Astrocyte of the cerebellum (primary cell): Measurements from ENCODE around the gene SMDT1.
"Not testable (repeated sequence)": the region's sequence is repeated elsewhere in the genome, so short reads cannot be mapped to it uniquely, and the experiment has no call there.

Source experiments
- DNase-seq: peaks from one replicate; pipeline ENCODE4 v3.0.0-alpha.2; 2011; ENCODE audit warnings: low read depth
- H3K4me3 ChIP-seq: 2 replicates; pipeline ENCODE4 v1.5.1; 2011; ENCODE audit warnings: mild to moderate bottlenecking, low read depth, low read length, moderate library complexity
- CTCF ChIP-seq: IDR thresholded peaks from 2 replicates; pipeline ENCODE4 v1.5.1; 2012; ENCODE audit warnings: low read length, low read depth, moderate library complexity, mild to moderate bottlenecking; ENCODE audit errors: missing control alignments
- in situ Hi-C: cut with HindIII; loops from 2 replicates; pipeline ENCODE4 v1.10.0; 2017; ENCODE audit warnings: low sequenced_read_pairs

SMDT1 gene

GRCh38 chr22:42086051-42086450 lies 6.6 kb downstream of the SMDT1 start:
- in situ Hi-C loops: no loop called here
- DNase-seq: no peak
- TF ChIP-seq CTCF: no peak
- no peak overlapping the region for H3K4me3 ChIP-seq

GRCh38 chr22:42090596-42091454 lies 11.3 kb downstream of the SMDT1 start, which contains the start of gene NDUFA6:
Gene NDUFA6, minus strand, starts transcription at chr22:42090772. Its CDS starts 28 bp downstream, at chr22:42090744.
- TF ChIP-seq CTCF: peak; percentile 90
- DNase-seq: peak; percentile 98
- H3K4me3 ChIP-seq: peak within 1 kb of the TSS; percentile 94
- in situ Hi-C loops: no loop called here

GRCh38 chr22:42091455-42091782 lies 11.9 kb downstream of the SMDT1 start:
- in situ Hi-C loops: no loop called here
- TF ChIP-seq CTCF: no peak
- H3K4me3 ChIP-seq: peak overlapping the region; percentile 94
- DNase-seq: no peak

- DNase-seq: no peak
- no peak overlapping the region for H3K4me3 ChIP-seq
- no peak for TF ChIP-seq CTCF
- in situ Hi-C loops: no loop called here
Measured at GRCh38 chr22:42101199-42101598, 21.7 kb downstream of the SMDT1 start.

GRCh38 chr22:42104332-42104860 lies 24.9 kb downstream of the SMDT1 start:
- in situ Hi-C loops, DNase-seq, H3K4me3 ChIP-seq: not testable (repeated sequence)

GRCh38 chr22:42108848-42109247 lies 29.3 kb downstream of the SMDT1 start:
- no peak for TF ChIP-seq CTCF
- in situ Hi-C loops: no loop called here
- no peak overlapping the region for H3K4me3 ChIP-seq

GRCh38 chr22:42111798-42112197 lies 32.3 kb downstream of the SMDT1 start:
- in situ Hi-C loops: no loop called here
- no peak overlapping the region for H3K4me3 ChIP-seq
- DNase-seq: no peak
- TF ChIP-seq CTCF: no peak

More at GRCh38 chr22:42108848-42109247, 29.3 kb downstream of the SMDT1 start:
- no peak for DNase-seq
